Mesothelial cell of epicardium (in vitro differentiated cells): Measurements from ENCODE around the gene TEX30. TPM values are rescaled to one million over a fixed set of nuclear protein-coding genes. Genes with fewer than 3 reads are reported as not detected.

Source experiments
- DNase-seq, 2 experiments: peaks; one replicate each; pipeline ENCODE4 v3.0.0; 2021; ENCODE audit warnings: low spot score in 2 of 2; ENCODE audit not compliant: unreplicated experiment in 2 of 2
- H3K27ac Mint-ChIP-seq: 2 replicates; pipeline ENCODE4 v1.8.0; 2021; ENCODE audit warnings: mixed read lengths
- H3K27me3 Mint-ChIP-seq: 2 replicates; pipeline ENCODE4 v1.8.0; 2021; ENCODE audit warnings: low read depth, mixed read lengths
- H3K36me3 Mint-ChIP-seq: 2 replicates; pipeline ENCODE4 v1.8.0; 2021; ENCODE audit warnings: mixed read lengths
- H3K4me1 Mint-ChIP-seq: 2 replicates; pipeline ENCODE4 v1.8.0; 2021; ENCODE audit warnings: mixed read lengths
- H3K4me3 Mint-ChIP-seq: 2 replicates; pipeline ENCODE4 v1.8.0; 2021; ENCODE audit warnings: mild to moderate bottlenecking, moderate library complexity, mixed read lengths
- H3K9me3 Mint-ChIP-seq: 2 replicates; pipeline ENCODE4 v1.8.0; 2021; ENCODE audit warnings: mixed read lengths
- total RNA-seq: library from RNA; stranded (reverse); gene quantifications from 3 replicates; pipeline ENCODE4 v1.2.1, GENCODE V29; 2021
- TF ChIP-seq, protein P1 (sequence below): fragments of 200-600 bp; sonication (generic); IDR thresholded peaks from one replicate; pipeline ENCODE4 v1.5.0; 2021; ENCODE audit warnings: antibody characterized with exemption; ENCODE audit not compliant: unreplicated experiment

The TEX30 gene
- total RNA-seq, 1 donor from 2014 or later, result 8.6 TPM

DNA sequence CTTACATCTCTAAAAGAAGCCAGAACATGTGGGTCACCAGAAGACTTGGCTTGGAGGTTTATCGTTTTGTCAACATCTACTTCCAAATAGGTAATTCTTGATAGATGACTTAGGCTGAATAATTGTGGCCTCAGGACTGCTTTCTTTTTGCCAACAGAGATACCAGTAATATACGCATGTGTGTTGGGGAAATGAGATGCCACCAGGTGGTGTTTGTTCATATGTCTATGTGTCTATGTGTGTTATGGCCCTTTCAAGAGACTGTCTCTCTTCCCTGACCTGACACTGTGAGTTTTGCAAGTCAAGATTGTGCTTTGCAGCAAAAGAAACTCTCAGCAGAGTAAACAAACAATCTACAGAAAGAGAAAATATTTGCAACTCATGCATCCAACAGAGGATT lies 47.2 kb downstream of the TEX30 start:
- no peaks in the 10 kb centered on the region for H3K36me3 Mint-ChIP-seq
- H3K27me3 Mint-ChIP-seq, result peaks cover 8% of the 10 kb centered on the region
- TF ChIP-seq, protein P1, sequence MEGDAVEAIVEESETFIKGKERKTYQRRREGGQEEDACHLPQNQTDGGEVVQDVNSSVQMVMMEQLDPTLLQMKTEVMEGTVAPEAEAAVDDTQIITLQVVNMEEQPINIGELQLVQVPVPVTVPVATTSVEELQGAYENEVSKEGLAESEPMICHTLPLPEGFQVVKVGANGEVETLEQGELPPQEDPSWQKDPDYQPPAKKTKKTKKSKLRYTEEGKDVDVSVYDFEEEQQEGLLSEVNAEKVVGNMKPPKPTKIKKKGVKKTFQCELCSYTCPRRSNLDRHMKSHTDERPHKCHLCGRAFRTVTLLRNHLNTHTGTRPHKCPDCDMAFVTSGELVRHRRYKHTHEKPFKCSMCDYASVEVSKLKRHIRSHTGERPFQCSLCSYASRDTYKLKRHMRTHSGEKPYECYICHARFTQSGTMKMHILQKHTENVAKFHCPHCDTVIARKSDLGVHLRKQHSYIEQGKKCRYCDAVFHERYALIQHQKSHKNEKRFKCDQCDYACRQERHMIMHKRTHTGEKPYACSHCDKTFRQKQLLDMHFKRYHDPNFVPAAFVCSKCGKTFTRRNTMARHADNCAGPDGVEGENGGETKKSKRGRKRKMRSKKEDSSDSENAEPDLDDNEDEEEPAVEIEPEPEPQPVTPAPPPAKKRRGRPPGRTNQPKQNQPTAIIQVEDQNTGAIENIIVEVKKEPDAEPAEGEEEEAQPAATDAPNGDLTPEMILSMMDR, result no peak
- H3K9me3 Mint-ChIP-seq, result peaks cover 5% of the 10 kb centered on the region
- no peak overlapping the region for H3K4me3 Mint-ChIP-seq
- H3K27ac Mint-ChIP-seq, result no peak overlapping the region
- H3K4me1 Mint-ChIP-seq, result no peaks in the 10 kb centered on the region
- DNase-seq, result no peak

DNA sequence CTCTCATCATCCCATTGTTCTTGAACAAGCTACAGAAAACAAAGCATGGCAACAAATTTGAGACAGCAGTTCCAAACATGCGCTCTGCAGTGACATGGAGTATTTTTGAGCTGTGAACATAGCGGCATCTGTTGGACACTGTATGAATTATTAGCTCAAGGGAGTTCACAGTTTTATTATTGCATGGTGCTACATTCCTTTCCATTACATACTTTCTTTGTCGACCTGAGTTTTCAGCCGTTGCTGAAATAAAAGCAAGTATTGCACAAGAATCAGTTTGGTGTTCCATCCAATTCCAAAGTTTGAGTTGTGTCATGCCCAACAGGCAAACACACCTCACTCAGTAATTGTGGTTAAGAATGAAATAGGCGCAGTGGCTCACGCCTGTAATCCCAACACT lies 48.7 kb downstream of the TEX30 start:
- Mint-ChIP-seq H3K27ac (no peak overlapping the region), H3K36me3 (no peaks in the 10 kb centered on the region), H3K4me1 (no peaks in the 10 kb centered on the region), H3K4me3 (no peak overlapping the region), H3K27me3 (no peaks in the 10 kb centered on the region), H3K9me3 (peaks cover 5% of the 10 kb centered on the region)
- TF ChIP-seq, protein P1, result peak; percentile 20
- DNase-seq, result no peak

DNA sequence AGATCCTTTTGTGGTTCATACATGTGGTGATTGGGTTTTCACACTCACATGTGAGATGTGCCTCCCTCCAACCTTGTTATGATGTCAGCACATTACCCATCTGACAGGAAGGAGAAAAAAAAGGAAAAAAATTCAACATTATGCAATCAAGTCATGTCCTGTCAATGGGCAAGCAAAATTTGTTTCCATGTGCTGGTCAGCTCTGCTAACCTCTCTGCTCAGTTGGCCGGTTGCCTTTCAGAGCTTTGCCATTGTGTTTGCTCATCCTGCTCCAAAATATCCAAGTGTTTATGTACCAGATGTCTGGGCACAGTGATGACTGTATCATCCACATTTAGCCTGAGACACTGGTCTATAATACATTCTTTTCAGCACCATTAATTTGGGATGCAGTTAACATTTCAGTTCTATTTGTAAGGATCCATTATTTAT lies 51.8 kb downstream of the TEX30 start:
- DNase-seq, result no peak

DNA sequence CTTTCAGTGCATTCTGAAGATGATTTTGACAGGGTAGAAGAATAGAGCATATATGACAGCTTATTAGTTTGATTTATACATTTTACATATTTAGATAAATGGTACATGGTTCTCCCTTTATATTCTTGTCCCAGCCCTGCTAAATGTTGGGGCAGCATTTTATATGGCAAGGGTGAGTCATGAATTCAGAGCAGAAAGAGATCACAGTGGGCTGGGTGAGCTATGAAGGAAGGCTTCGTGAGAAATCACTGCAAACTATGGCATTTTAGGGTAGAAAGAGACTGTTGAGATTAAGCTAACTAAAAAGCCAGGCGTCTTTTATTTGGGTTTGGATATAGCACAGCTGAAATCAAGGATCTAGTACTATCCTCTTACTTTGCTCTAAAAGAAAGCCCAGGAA lies 54.8 kb downstream of the TEX30 start:
- DNase-seq, result no peak
- TF ChIP-seq, protein P1, result no peak
- H3K27me3 Mint-ChIP-seq, result no peaks in the 10 kb centered on the region
- peaks cover 13% of the 10 kb centered on the region for H3K9me3 Mint-ChIP-seq
- no peaks in the 10 kb centered on the region for H3K36me3 Mint-ChIP-seq
- H3K4me3 Mint-ChIP-seq, result no peak overlapping the region
- H3K27ac Mint-ChIP-seq, result no peak overlapping the region
- no peaks in the 10 kb centered on the region for H3K4me1 Mint-ChIP-seq

More for the DNA sequence above, 51.8 kb downstream of the TEX30 start:
- TF ChIP-seq, protein P1, result no peak
- Mint-ChIP-seq H3K4me3 (no peak overlapping the region), H3K27ac (no peak overlapping the region), H3K27me3 (no peaks in the 10 kb centered on the region), H3K36me3 (no peaks in the 10 kb centered on the region), H3K9me3 (peaks cover 7% of the 10 kb centered on the region), H3K4me1 (no peaks in the 10 kb centered on the region)

Other genes starting within 250 kb of the TEX30 start
- gene TPP2, start 176.8 kb downstream of the TEX30 start, total RNA-seq, result 44.6 to 54.2 TPM (median 45.4 TPM) in 3 replicates
- not detected in 3 replicates for gene METTL21C, start 78.7 kb downstream of the TEX30 start, total RNA-seq
- 22.0 to 23.2 TPM (median 22.7 TPM) in 3 replicates for gene POGLUT2, start 25.2 kb upstream of the TEX30 start, total RNA-seq
- 34.9 to 39.2 TPM (median 36.7 TPM) in 3 replicates for gene BIVM, start 25.3 kb upstream of the TEX30 start, total RNA-seq
- gene ERCC5, start 72.2 kb upstream of the TEX30 start, total RNA-seq, result 45.0 to 51.1 TPM (median 46.6 TPM) in 3 replicates